H9 (cell line): ENCODE data around the gene ANKRD53. TPM values are rescaled to one million over a fixed set of nuclear protein-coding genes. Genes with fewer than 3 reads are reported as not detected.

Experiments used
- DNase-seq: peaks from one replicate; pipeline ENCODE4 v3.0.0-alpha.2; 2017
- H2AFZ ChIP-seq: one replicate; pipeline ENCODE4 v1.6.1; 2013; ENCODE audit warnings: mild to moderate bottlenecking, low read length, control low read depth, moderate library complexity
- H2AK5ac ChIP-seq: 2 replicates; pipeline ENCODE4 v1.6.1; 2013; ENCODE audit warnings: low read length, control low read depth, mixed read lengths; ENCODE audit not compliant: insufficient read length
- H2BK120ac ChIP-seq: one replicate; pipeline ENCODE4 v1.6.1; 2013; ENCODE audit warnings: low read depth, mild to moderate bottlenecking, low read length, control low read depth, inconsistent platforms; ENCODE audit not compliant: poor library complexity, severe bottlenecking
- H2BK12ac ChIP-seq: 2 replicates; pipeline ENCODE4 v1.6.1; 2013; ENCODE audit warnings: low read length, control low read depth, mixed read lengths, low read depth; ENCODE audit not compliant: insufficient read length
- H2BK15ac ChIP-seq: 2 replicates; pipeline ENCODE4 v1.6.1; 2013; ENCODE audit warnings: low read depth, low read length, control low read depth
- H2BK20ac ChIP-seq: one replicate; pipeline ENCODE4 v1.6.1; 2013; ENCODE audit warnings: low read depth, mild to moderate bottlenecking, low read length, control low read depth, inconsistent platforms; ENCODE audit not compliant: poor library complexity, severe bottlenecking
- H2BK5ac ChIP-seq: 2 replicates; pipeline ENCODE4 v1.6.1; 2013; ENCODE audit warnings: low read length, control low read depth, mixed read lengths; ENCODE audit not compliant: insufficient read length
- H3K14ac ChIP-seq: 2 replicates; pipeline ENCODE4 v1.6.1; 2013; ENCODE audit warnings: low read length, control low read depth; ENCODE audit not compliant: insufficient read depth
- H3K18ac ChIP-seq: 2 replicates; pipeline ENCODE4 v1.6.1; 2013; ENCODE audit warnings: low read depth, mild to moderate bottlenecking, mixed read lengths, low read length, control low read depth; ENCODE audit not compliant: insufficient read length
- H3K23ac ChIP-seq: 2 replicates; pipeline ENCODE4 v1.6.1; 2013; ENCODE audit warnings: low read length, control low read depth, mixed read lengths, low read depth; ENCODE audit not compliant: insufficient read length
- H3K23me2 ChIP-seq: 2 replicates; pipeline ENCODE4 v1.6.1; 2013; ENCODE audit warnings: low read depth, mild to moderate bottlenecking, mixed read lengths, low read length, control low read depth; ENCODE audit not compliant: insufficient read length, poor library complexity, severe bottlenecking
- H3K27ac ChIP-seq: 2 replicates; pipeline ENCODE4 v1.5.1; 2013; ENCODE audit warnings: low read length, control low read depth, mixed read lengths, low read depth; ENCODE audit not compliant: insufficient read length
- H3K27me3 ChIP-seq: 2 replicates; pipeline ENCODE4 v1.6.1; 2013; ENCODE audit warnings: low read length, control low read depth, inconsistent platforms; ENCODE audit not compliant: insufficient read depth
- H3K4ac ChIP-seq: 2 replicates; pipeline ENCODE4 v1.6.1; 2013; ENCODE audit warnings: low read depth, mild to moderate bottlenecking, control low read depth, inconsistent platforms, low read length, moderate library complexity
- H3K4me1 ChIP-seq: 2 replicates; pipeline ENCODE4 v1.6.1; 2013; ENCODE audit warnings: low read length, control low read depth, inconsistent platforms; ENCODE audit not compliant: insufficient read depth
- H3K4me2 ChIP-seq: 2 replicates; pipeline ENCODE4 v1.6.1; 2013; ENCODE audit warnings: low read length, control low read depth, mixed read lengths; ENCODE audit not compliant: insufficient read length, insufficient read depth
- H3K56ac ChIP-seq: 2 replicates; pipeline ENCODE4 v1.6.1; 2013; ENCODE audit warnings: low read depth, mild to moderate bottlenecking, mixed read lengths, low read length, control low read depth; ENCODE audit not compliant: insufficient read length
- H3K79me1 ChIP-seq: 2 replicates; pipeline ENCODE4 v1.6.1; 2013; ENCODE audit warnings: low read depth, mild to moderate bottlenecking, moderate library complexity, low read length, control low read depth, inconsistent platforms; ENCODE audit not compliant: insufficient read depth, poor library complexity, severe bottlenecking
- H3K79me2 ChIP-seq: 2 replicates; pipeline ENCODE4 v1.6.1; 2013; ENCODE audit warnings: low read length, control low read depth, inconsistent platforms; ENCODE audit not compliant: insufficient read depth
- H3K9ac ChIP-seq: 2 replicates; pipeline ENCODE4 v1.6.1; 2013; ENCODE audit warnings: low read length, control low read depth, mixed read lengths; ENCODE audit not compliant: insufficient read length; ENCODE audit errors: extremely low read depth
- H3K9me3 ChIP-seq: one replicate; pipeline ENCODE4 v1.6.1; 2013; ENCODE audit warnings: low read depth, low read length, inconsistent platforms; ENCODE audit not compliant: control insufficient read depth
- H3T11ph ChIP-seq: one replicate; pipeline ENCODE4 v1.6.1; 2013; ENCODE audit warnings: mild to moderate bottlenecking, low read length, control low read depth, inconsistent platforms
- H4K20me1 ChIP-seq: one replicate; pipeline ENCODE4 v1.6.1; 2013; ENCODE audit not compliant: control insufficient read depth, insufficient read length, insufficient read depth
- H4K5ac ChIP-seq: 2 replicates; pipeline ENCODE4 v1.6.1; 2013; ENCODE audit warnings: low read depth, mild to moderate bottlenecking, mixed read lengths, low read length, control low read depth; ENCODE audit not compliant: insufficient read length
- H4K8ac ChIP-seq: replicated peaks from 2 replicates; pipeline ENCODE4 v1.6.1; 2013; ENCODE audit warnings: low read length, control low read depth, mixed read lengths, low read depth; ENCODE audit not compliant: insufficient read length
- H4K91ac ChIP-seq: 2 replicates; pipeline ENCODE4 v1.6.1; 2013; ENCODE audit warnings: low read depth, mild to moderate bottlenecking, moderate library complexity, mixed read lengths, low read length, control low read depth; ENCODE audit not compliant: insufficient read length
- H3K27ac Mint-ChIP-seq, 3 experiments: 2 replicates in 2 of 3; 3 replicates in 1 of 3; pipeline ENCODE4 v1.8.0; 2020 to 2021; ENCODE audit warnings: mixed read lengths in 3 of 3, mild to moderate bottlenecking in 1 of 3, moderate library complexity in 1 of 3
- H3K27me3 Mint-ChIP-seq: 2 replicates; pipeline ENCODE4 v1.8.0; 2021; ENCODE audit warnings: low read depth, mild to moderate bottlenecking, moderate library complexity, mixed read lengths
- H3K36me3 Mint-ChIP-seq, 3 experiments: 2 replicates in 2 of 3; 3 replicates in 1 of 3; pipeline ENCODE4 v1.8.0; 2020 to 2021; ENCODE audit warnings: low read depth in 3 of 3, mixed read lengths in 3 of 3; ENCODE audit not compliant: insufficient read depth in 1 of 3
- H3K4me1 Mint-ChIP-seq, 2 experiments: 2 replicates each; pipeline ENCODE4 v1.8.0; 2020; ENCODE audit warnings: mixed read lengths in 2 of 2
- H3K4me3 Mint-ChIP-seq, 2 experiments: 2 replicates in 1 of 2; 3 replicates in 1 of 2; pipeline ENCODE4 v1.8.0; 2020 to 2021; ENCODE audit warnings: mild to moderate bottlenecking in 2 of 2, mixed read lengths in 2 of 2, moderate library complexity in 1 of 2
- H3K9me3 Mint-ChIP-seq, 2 experiments: 2 replicates in 1 of 2; 3 replicates in 1 of 2; pipeline ENCODE4 v1.8.0; 2020; ENCODE audit warnings: mild to moderate bottlenecking in 2 of 2, mixed read lengths in 2 of 2, moderate library complexity in 1 of 2
- WGBS: extraction: QIAGEN DNeasy Blood & Tissue Kit; methylation state at CpG from one replicate; pipeline ENCODE4 v1.1.7; 2013; ENCODE audit warnings: missing lambda C conversion rate, low lambda C conversion rate, mixed read lengths; ENCODE audit not compliant: insufficient read length; ENCODE audit errors: extremely low coverage; 5-methylcytosine and 5-hydroxymethylcytosine counted together
- total RNA-seq: library from RNA; stranded (reverse); gene quantifications from 2 replicates; pipeline ENCODE4 v1.2.1, GENCODE V29; 2021
- TF ChIP-seq, protein P1 (sequence below): fragments of 200-600 bp; sonication (generic); conservative IDR thresholded peaks from 3 replicates; pipeline ENCODE4 v1.8.0; 2021; ENCODE audit warnings: antibody characterized with exemption, mild to moderate bottlenecking

Gene ANKRD53
- total RNA-seq, 1 experiment from 2014 or later: 0.28 TPM

DNA sequence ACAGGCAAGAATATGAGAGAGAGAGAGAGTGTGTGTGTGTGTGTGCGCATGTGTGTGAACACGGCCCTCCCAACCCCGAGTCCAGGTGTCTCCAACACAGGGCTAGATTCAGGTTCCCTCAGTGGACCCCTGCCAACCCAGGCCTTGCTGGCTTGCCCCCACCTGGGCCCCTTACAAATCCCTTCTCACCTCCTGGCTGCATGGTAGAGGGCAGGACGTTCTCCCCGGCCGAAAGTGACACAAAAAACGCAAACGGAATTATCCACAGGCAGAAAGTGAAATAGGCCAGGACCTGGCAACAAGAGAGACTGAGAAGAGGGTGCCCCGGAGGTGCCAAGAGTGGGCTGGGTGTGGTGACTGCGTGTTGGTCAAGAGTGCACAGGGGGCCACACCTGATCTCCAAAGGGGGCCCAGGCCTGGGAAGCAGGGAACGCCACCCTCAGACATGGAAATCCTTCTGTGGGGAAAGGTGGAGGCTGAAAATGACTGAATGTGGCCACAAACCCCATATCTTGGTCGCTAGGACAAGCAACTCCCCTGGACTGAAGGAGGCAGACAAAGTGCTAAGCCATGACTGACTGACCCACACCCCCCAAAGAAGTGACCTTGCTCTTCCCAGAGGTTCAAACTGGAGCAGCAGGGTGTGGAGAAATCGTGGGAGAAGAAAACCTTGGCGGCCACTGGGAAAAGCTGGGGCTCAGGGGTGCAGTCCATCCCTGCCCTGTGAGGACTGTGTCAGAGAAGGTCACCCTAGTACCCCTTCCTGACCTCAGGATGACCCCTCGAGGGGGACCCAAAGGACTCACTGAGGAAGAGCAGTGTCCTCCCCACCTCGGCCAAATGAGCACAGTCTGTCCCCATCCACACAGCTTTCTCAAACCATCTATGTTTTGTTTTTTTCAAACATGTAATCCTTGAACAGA lies 10.6 kb downstream of the ANKRD53 start:
- peaks cover 5% of the 10 kb centered on the region; the same call in 1 of the 2 replicates for H3K27me3 Mint-ChIP-seq
- Histone ChIP-seq H4K91ac (no peak overlapping the region), H3K14ac (no peak overlapping the region), H2BK12ac (no peak overlapping the region), H4K5ac (no peak overlapping the region), H4K8ac (no peak overlapping the region), H2BK5ac (no peak overlapping the region), H2AK5ac (no peak overlapping the region), H3K79me1 (no peaks in the 10 kb centered on the region), H3K4me2 (no peak overlapping the region), H3K27ac (no peak overlapping the region), H3K79me2 (0 out of 2 replicates have a peak, but pooled peaks cover 3% of the 10 kb centered on the region), H4K20me1 (no peaks in the 10 kb centered on the region), H3K4ac (no peak overlapping the region), H2BK15ac (no peak overlapping the region), H3T11ph (no peak overlapping the region), H3K56ac (no peak overlapping the region), H3K9ac (no peak overlapping the region), H2BK20ac (no peak overlapping the region), H3K23ac (no peak overlapping the region), H3K9me3 (no peaks in the 10 kb centered on the region), H2AFZ (no peak overlapping the region), H3K18ac (no peak overlapping the region), H3K23me2 (peaks cover 4% of the 10 kb centered on the region), H3K27me3 (no peaks in the 10 kb centered on the region), H2BK120ac (no peak overlapping the region), H3K4me1 (no peaks in the 10 kb centered on the region)
- no peak for DNase-seq
- peaks cover 3 to 38% (median 30%) of the 10 kb centered on the region in 3 experiments; a peak in 5 of 7 replicates for H3K36me3 Mint-ChIP-seq
- no peak overlapping the region for H3K27ac Mint-ChIP-seq
- no CpG with 5 or more reads among the region's 16 CpGs for WGBS
- TF ChIP-seq, protein P1, sequence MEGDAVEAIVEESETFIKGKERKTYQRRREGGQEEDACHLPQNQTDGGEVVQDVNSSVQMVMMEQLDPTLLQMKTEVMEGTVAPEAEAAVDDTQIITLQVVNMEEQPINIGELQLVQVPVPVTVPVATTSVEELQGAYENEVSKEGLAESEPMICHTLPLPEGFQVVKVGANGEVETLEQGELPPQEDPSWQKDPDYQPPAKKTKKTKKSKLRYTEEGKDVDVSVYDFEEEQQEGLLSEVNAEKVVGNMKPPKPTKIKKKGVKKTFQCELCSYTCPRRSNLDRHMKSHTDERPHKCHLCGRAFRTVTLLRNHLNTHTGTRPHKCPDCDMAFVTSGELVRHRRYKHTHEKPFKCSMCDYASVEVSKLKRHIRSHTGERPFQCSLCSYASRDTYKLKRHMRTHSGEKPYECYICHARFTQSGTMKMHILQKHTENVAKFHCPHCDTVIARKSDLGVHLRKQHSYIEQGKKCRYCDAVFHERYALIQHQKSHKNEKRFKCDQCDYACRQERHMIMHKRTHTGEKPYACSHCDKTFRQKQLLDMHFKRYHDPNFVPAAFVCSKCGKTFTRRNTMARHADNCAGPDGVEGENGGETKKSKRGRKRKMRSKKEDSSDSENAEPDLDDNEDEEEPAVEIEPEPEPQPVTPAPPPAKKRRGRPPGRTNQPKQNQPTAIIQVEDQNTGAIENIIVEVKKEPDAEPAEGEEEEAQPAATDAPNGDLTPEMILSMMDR: no peak
- H3K4me1 Mint-ChIP-seq: peaks cover 14 to 16% of the 10 kb centered on the region in 2 experiments
- H3K4me3 Mint-ChIP-seq: no peak overlapping the region; a peak in 1 of 5 replicates
- H3K9me3 Mint-ChIP-seq: no peaks in the 10 kb centered on the region
